AG09319 (cell line): ENCODE results near the gene BTD.

Source experiments
- DNase-seq: peaks from one replicate; pipeline ENCODE4 v3.0.0-alpha.2; 2010; ENCODE audit warnings: low read depth; ENCODE audit errors: extremely low read depth
- TF ChIP-seq, protein P1 (sequence below): IDR thresholded peaks from 2 replicates; pipeline ENCODE4 v1.5.1; 2011; ENCODE audit warnings: low read depth, mild to moderate bottlenecking, inconsistent platforms, low read length, moderate library complexity

BTD gene

DNA sequence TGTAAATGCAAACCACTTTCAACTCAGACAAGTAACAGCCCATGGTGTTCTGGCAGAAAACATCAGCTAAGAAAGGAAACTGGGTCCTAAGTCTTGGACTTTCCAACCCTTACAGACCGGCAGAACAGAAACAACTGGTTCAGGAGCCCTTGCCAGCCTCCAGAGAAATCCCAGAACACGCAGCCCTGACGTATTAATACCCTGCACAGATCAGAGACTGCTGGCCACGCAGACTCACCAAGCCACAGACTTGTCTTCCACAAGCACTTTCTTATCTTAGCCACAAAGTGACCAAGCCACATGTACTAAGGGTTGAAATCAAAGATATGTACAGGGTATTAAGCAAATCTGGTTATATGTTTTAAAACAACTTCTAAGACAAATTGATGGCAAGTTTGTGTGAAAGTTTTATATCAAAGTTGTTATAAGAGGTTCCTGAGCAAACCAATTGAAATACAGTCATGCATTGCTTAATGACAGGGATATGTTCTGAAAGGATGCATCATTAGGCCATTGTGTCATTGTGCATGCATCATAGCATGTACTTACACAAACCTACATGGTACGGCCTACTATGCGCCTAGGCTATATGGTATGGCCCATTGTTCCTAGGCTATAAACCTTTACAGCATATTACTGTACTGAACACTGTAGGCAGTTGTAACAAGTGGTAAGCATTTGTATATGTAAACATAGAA, 36.8 kb downstream of the BTD start:
- DNase-seq: no peak
- TF ChIP-seq, protein P1, sequence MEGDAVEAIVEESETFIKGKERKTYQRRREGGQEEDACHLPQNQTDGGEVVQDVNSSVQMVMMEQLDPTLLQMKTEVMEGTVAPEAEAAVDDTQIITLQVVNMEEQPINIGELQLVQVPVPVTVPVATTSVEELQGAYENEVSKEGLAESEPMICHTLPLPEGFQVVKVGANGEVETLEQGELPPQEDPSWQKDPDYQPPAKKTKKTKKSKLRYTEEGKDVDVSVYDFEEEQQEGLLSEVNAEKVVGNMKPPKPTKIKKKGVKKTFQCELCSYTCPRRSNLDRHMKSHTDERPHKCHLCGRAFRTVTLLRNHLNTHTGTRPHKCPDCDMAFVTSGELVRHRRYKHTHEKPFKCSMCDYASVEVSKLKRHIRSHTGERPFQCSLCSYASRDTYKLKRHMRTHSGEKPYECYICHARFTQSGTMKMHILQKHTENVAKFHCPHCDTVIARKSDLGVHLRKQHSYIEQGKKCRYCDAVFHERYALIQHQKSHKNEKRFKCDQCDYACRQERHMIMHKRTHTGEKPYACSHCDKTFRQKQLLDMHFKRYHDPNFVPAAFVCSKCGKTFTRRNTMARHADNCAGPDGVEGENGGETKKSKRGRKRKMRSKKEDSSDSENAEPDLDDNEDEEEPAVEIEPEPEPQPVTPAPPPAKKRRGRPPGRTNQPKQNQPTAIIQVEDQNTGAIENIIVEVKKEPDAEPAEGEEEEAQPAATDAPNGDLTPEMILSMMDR: no peak

DNA sequence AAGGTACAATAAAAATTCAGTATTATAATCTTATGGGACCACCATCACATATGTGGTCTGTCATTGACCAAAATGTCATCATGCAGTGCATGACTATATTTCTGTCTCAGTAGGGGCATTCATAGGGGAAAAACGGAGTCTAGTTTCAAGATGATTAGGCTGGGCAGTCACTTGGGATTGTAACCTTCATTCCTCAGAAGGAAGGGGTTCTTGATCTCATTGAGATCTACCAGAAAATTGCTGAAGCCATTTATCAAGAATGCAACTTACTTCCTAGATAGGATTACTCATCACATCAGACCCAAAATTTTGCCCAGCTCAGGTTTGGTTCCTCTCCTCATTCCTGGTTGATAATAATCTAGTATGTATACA, 37.3 kb downstream of the BTD start:
- TF ChIP-seq, protein P1: no peak

DNA sequence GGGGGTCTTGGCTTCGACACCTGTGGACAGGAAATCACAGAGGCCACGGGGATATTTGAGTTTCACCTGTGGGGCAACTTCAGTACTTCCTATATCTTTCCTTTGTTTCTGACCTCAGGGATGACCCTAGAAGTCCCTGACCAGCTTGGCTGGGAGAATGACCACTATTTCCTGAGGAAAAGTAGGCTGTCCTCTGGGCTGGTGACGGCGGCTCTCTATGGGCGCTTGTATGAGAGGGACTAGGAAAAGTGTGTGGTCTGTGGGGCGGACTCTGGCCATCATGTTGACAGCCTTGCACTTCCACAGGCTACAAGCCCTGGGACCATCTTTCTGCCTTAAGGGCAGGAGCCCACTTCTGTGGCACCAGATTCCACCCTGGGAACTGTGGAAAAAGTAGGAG, 43.7 kb downstream of the BTD start:
- DNase-seq: no peak
- TF ChIP-seq, protein P1: no peak

More for the DNA sequence above, 37.3 kb downstream of the BTD start:
- no peak for DNase-seq

DNA sequence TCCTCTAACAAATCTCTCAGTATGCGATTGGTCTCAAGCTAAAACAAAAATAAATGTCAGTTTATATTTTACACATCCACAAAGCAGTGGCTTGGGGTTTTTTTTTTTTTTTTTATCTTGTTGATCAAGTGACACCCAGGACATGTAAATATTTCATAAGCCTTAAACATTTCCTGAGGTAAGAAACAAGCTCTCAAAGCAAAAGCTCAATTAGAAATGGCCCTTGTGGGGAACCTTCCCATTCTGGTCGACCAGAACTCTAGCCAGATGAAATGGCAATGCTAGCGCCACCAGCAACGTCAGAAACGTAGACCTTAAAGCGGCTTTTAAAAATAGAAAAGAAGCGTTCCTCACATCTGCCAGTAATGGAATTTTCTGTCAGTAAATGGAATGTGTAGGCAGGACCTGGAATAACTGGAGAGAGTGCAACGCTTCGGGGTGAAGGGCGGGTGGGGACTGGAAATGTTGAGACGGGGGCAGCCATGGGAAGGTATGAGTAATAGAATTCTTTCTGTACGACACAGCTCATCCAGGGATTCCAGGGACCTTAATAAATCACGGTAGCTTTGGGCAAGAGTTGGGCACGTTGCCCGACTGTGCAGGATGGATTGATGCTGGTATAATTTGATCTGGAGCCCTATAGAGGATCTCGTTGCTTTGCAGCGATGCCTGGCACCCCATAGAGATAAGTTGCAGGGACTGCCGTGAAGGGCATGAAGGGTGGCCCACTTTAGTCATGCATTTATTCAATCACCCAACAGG, 44.4 kb downstream of the BTD start:
- DNase-seq: peak; percentile 56
- TF ChIP-seq, protein P1: no peak

DNA sequence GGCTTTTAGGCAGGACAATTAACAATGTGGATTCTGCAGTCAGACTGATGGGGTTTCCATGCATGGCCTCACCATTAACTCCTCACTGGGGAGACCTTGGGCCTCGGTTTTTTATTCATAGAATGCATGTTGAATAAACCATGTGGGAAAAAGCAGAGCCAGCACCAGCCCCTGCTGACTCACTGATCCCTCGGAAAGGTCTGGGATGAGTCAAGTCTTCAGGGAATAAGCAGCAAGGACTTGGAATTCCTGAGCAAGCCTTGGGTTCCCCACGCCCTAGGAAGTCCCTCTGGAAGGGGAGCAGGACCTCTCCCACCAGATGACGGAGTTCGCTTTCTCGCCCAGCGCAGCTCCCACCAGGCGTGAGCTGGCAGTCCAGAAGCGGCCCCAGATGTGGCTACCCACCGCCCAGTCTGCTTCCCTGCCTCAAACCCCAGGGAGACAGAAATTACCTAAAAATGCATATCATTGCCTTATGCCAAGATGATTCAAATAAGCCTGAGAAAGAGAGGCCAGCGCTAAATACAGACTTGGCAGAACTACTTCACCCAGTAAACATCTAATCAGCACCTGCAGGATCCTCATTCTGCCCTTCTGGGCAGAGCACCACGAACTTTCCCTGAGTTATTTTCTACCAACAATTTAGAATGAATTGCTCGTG, 45.4 kb downstream of the BTD start:
- DNase-seq: peak; percentile 96
- TF ChIP-seq, protein P1: no peak

DNA sequence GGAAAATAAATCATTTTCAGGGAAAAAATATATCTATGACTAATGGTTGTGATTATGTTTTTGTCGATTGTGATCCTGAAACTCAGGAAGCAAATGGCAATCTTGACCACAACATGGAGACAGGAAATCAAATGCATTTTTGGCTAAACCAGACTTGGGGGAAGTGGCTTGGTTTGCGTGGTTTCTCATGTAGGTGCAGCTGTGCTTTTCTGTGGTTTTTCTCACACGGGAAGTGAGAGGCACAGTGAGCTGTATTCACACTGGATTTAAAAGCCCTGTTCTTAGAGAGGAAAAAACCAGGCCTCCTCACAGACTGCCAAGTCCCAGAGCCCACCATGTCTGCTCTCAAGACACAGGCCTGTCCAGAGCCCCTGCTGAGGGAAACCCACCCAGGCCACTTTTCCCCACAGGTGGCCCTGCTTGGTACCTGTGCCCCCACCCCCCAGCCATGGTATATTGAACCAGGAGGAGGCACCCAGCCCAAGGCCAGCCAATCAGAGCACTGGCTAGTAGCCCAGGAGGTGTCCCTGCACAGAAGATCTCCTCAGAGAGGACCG, 46.1 kb downstream of the BTD start:
- DNase-seq: peak; percentile 75
- TF ChIP-seq, protein P1: no peak
